SK-N-SH treated with all-trans-retinoic acid at 6 μM for 48 hours (cell line): ENCODE results near the gene LIME1.

Experiments
- ATAC-seq: fragments of 200-7000 bp; cut with Tn5 transposase; 3 replicates; pipeline ENCODE4 v1.9.1; 2020; ENCODE audit warnings: mild to moderate bottlenecking, moderate library complexity
- ARNTL ChIP-seq: fragments of 450-650 bp; formaldehyde crosslinking; IDR thresholded peaks from 2 replicates; pipeline ENCODE4 v1.5.0; 2020; ENCODE audit warnings: low read depth, mild to moderate bottlenecking, moderate library complexity, borderline replicate concordance
- BACH2 ChIP-seq: fragments of 250-450 bp; sonication (Bioruptor Pico); IDR thresholded peaks from 2 replicates; pipeline ENCODE4 v1.9.0; 2021; ENCODE audit warnings: mild to moderate bottlenecking, borderline replicate concordance
- CREB5 ChIP-seq: fragments of 250-450 bp; sonication (Bioruptor Pico); IDR thresholded peaks from 2 replicates; pipeline ENCODE4 v1.5.1; 2020; ENCODE audit warnings: low read depth, mild to moderate bottlenecking, moderate library complexity
- CSDC2 ChIP-seq: fragments of 250-450 bp; sonication (Bioruptor Pico); IDR thresholded peaks from 2 replicates; pipeline ENCODE4 v1.5.0; 2020; ENCODE audit warnings: mild to moderate bottlenecking, moderate library complexity
- CSRNP3 ChIP-seq: fragments of 250-450 bp; sonication (Bioruptor Pico); IDR thresholded peaks from 2 replicates; pipeline ENCODE4 v1.5.1; 2021; ENCODE audit warnings: mild to moderate bottlenecking, moderate library complexity
- ESRRG ChIP-seq: fragments of 250-450 bp; sonication (Bioruptor Pico); IDR thresholded peaks from 2 replicates; pipeline ENCODE4 v1.6.1; 2021; ENCODE audit warnings: mild to moderate bottlenecking
- GLIS3 ChIP-seq: fragments of 250-450 bp; sonication (Bioruptor Pico); IDR thresholded peaks from 2 replicates; pipeline ENCODE4 v1.5.0; 2020; ENCODE audit warnings: mild to moderate bottlenecking, moderate library complexity
- ISL1 ChIP-seq: fragments of 250-450 bp; sonication (Bioruptor Pico); IDR thresholded peaks from 2 replicates; pipeline ENCODE4 v2.1.2; 2022; ENCODE audit warnings: mild to moderate bottlenecking, moderate library complexity
- OSR1 ChIP-seq: fragments of 250-450 bp; sonication (Bioruptor Pico); IDR thresholded peaks from 2 replicates; pipeline ENCODE4 v1.8.0; 2022; ENCODE audit warnings: moderate library complexity, mild to moderate bottlenecking, inconsistent platforms
- PATZ1 ChIP-seq: fragments of 250-450 bp; sonication (Bioruptor Pico); IDR thresholded peaks from 2 replicates; pipeline ENCODE4 v1.8.0; 2020; ENCODE audit warnings: mild to moderate bottlenecking, moderate library complexity, borderline replicate concordance
- PPARA ChIP-seq: fragments of 250-450 bp; sonication (Bioruptor Pico); IDR thresholded peaks from 2 replicates; pipeline ENCODE4 v1.5.0; 2020; ENCODE audit warnings: mild to moderate bottlenecking, borderline replicate concordance
- RARB ChIP-seq: fragments of 250-450 bp; sonication (Bioruptor Pico); IDR thresholded peaks from 2 replicates; pipeline ENCODE4 v1.8.0; 2021; ENCODE audit warnings: mild to moderate bottlenecking, moderate library complexity
- TCF4 ChIP-seq: fragments of 250-450 bp; sonication (Bioruptor Pico); IDR thresholded peaks from 2 replicates; pipeline ENCODE4 v1.8.0; 2021; ENCODE audit warnings: mild to moderate bottlenecking, moderate library complexity, borderline replicate concordance
- TOX ChIP-seq: fragments of 250-450 bp; sonication (Bioruptor Pico); IDR thresholded peaks from 2 replicates; pipeline ENCODE4 v1.8.0; 2021; ENCODE audit warnings: mild to moderate bottlenecking, moderate library complexity, borderline replicate concordance
- TSHZ2 ChIP-seq: fragments of 250-450 bp; sonication (Bioruptor Pico); IDR thresholded peaks from 2 replicates; pipeline ENCODE4 v1.5.0; 2020; ENCODE audit warnings: mild to moderate bottlenecking, moderate library complexity
- ZC3H10 ChIP-seq: fragments of 250-450 bp; sonication (Bioruptor Pico); IDR thresholded peaks from 2 replicates; pipeline ENCODE4 v1.5.1; 2021; ENCODE audit warnings: mild to moderate bottlenecking, moderate library complexity
- ZFP3 ChIP-seq: fragments of 250-450 bp; sonication (Bioruptor Pico); IDR thresholded peaks from 2 replicates; pipeline ENCODE4 v1.5.0; 2020; ENCODE audit warnings: mild to moderate bottlenecking, moderate library complexity
- ZFP30 ChIP-seq: fragments of 450-650 bp; formaldehyde crosslinking; IDR thresholded peaks from 2 replicates; pipeline ENCODE4 v1.5.0; 2022; ENCODE audit warnings: mild to moderate bottlenecking, moderate library complexity
- ZNF565 ChIP-seq: fragments of 450-650 bp; formaldehyde crosslinking; conservative IDR thresholded peaks from 2 replicates; pipeline ENCODE4 v1.5.0; 2020; ENCODE audit warnings: low read depth, mild to moderate bottlenecking, moderate library complexity
- ZNF70 ChIP-seq: fragments of 450-650 bp; formaldehyde crosslinking; IDR thresholded peaks from 2 replicates; pipeline ENCODE4 v1.5.0; 2020; ENCODE audit warnings: mild to moderate bottlenecking, moderate library complexity
- ZNF8 ChIP-seq: fragments of 450-650 bp; formaldehyde crosslinking; IDR thresholded peaks from 2 replicates; pipeline ENCODE4 v1.5.0; 2020; ENCODE audit warnings: mild to moderate bottlenecking, moderate library complexity

Gene LIME1

GRCh38 chr20:63698739-63699465 is 37.6 kb upstream of the LIME1 start:
- ATAC-seq = peak; percentile 67
- no peak for TF ChIP-seq ZC3H10 (CRISPR knock-in tag)
- TF ChIP-seq PATZ1 (CRISPR knock-in tag) = 0 out of 2 replicates have a peak, but pooled peaks have one; percentile 21
- no peak for TF ChIP-seq TSHZ2
- TF ChIP-seq ZFP30 (CRISPR knock-in tag) = no peak
- TF ChIP-seq CSDC2 = no peak
- TF ChIP-seq ZNF8 (CRISPR knock-in tag) = 0 out of 2 replicates have a peak, but pooled peaks have one; percentile 18
- TF ChIP-seq GLIS3 (CRISPR knock-in tag) = peak; percentile 10; the same call in 1 of the 2 replicates

- TF ChIP-seq ISL1 (CRISPR knock-in tag) (no peak), BACH2 (CRISPR knock-in tag) (no peak), CSDC2 (no peak), ARNTL (CRISPR knock-in tag) (no peak), RARB (CRISPR knock-in tag) (no peak)
- ATAC-seq = peak; percentile 18; the same call in 2 of the 3 replicates
Observed at GRCh38 chr20:63699466-63700198, 36.8 kb upstream of the LIME1 start.

GRCh38 chr20:63700199-63701050 is 36.0 kb upstream of the LIME1 start:
- no peak for ATAC-seq
- TF ChIP-seq ZFP3 (CRISPR knock-in tag) (no peak), ZNF565 (CRISPR knock-in tag) (no peak), PPARA (CRISPR knock-in tag) (no peak), BACH2 (CRISPR knock-in tag) (no peak), TCF4 (CRISPR knock-in tag) (no peak), ESRRG (no peak), ZNF70 (CRISPR knock-in tag) (no peak), RARB (CRISPR knock-in tag) (no peak), ZFP30 (CRISPR knock-in tag) (no peak), TOX (no peak), GLIS3 (CRISPR knock-in tag) (no peak), ZNF8 (CRISPR knock-in tag) (no peak), CREB5 (CRISPR knock-in tag) (no peak), ISL1 (CRISPR knock-in tag) (no peak), CSDC2 (no peak)
- TF ChIP-seq, all 23 proteins: peak for 0

- ATAC-seq = no peak
- TF ChIP-seq TCF4 (CRISPR knock-in tag) (no peak), GLIS3 (CRISPR knock-in tag) (no peak), ZNF565 (CRISPR knock-in tag) (no peak), PPARA (CRISPR knock-in tag) (no peak), ZFP3 (CRISPR knock-in tag) (no peak), ZC3H10 (CRISPR knock-in tag) (no peak), ZFP30 (CRISPR knock-in tag) (no peak), CSRNP3 (CRISPR knock-in tag) (no peak), OSR1 (CRISPR knock-in tag) (no peak), PATZ1 (CRISPR knock-in tag) (no peak), RARB (CRISPR knock-in tag) (no peak), CREB5 (CRISPR knock-in tag) (no peak), CSDC2 (no peak), ISL1 (CRISPR knock-in tag) (no peak), BACH2 (CRISPR knock-in tag) (no peak), ZNF70 (CRISPR knock-in tag) (no peak), ESRRG (no peak)
Observed at GRCh38 chr20:63701051-63701328, 35.5 kb upstream of the LIME1 start.
